ENCODE measurements around the gene ZNF30.
"Not testable (repeated sequence)": the region's sequence is repeated elsewhere in the genome, so short reads cannot be mapped to it uniquely, and the experiment has no call there.

ZNF30 gene

GRCh38 chr19:34963573-34964406, 37.1 kb downstream of the ZNF30 start, which contains the start of gene ZNF792:
TSS of gene ZNF792 (minus strand) at chr19:34964229. CDS start at chr19:34963662, 567 bp downstream.
- DNase-seq (ENCODE audit: low read depth, low spot score) = no peak
- H3K4me3 ChIP-seq (ENCODE audit: low read depth, low read length) = peak within 1 kb of the TSS; percentile 75
- ChIA-PET CTCF (interaction anchor here (1.0 to 5.7 kb wide), 2 partner anchors 8 to 178 kb away, joined by 3 to 35 read pairs; no protein-coding TSS in a partner anchor), POLR2A (no interaction called here)
- no peak for TF ChIP-seq CTCF (IDR thresholded peaks at IDR 0.05; ENCODE audit: insufficient read depth, low read length, missing control alignments)

GRCh38 chr19:34964598-34964997, 37.9 kb downstream of the ZNF30 start:
- POLR2A ChIA-PET = no interaction called here
- CTCF ChIA-PET = interaction anchor here (5.7 kb wide), 1 partner anchor 8 kb away, joined by 35 read pairs; no protein-coding TSS in a partner anchor
- DNase-seq (ENCODE audit: low read depth, low spot score) = no peak
- no peak for TF ChIP-seq CTCF (IDR thresholded peaks at IDR 0.05; ENCODE audit: insufficient read depth, low read length, missing control alignments)
- H3K4me3 ChIP-seq (ENCODE audit: low read depth, low read length) = peak overlapping the region; percentile 75; the same call in 1 of the 2 replicates

- DNase-seq (ENCODE audit: low read depth, low spot score); POLR2A ChIA-PET; CTCF ChIA-PET: not testable (repeated sequence)
These were observed 38.8 kb downstream of the ZNF30 start for GRCh38 chr19:34965505-34965904.

GRCh38 chr19:34967551-34967950, 40.8 kb downstream of the ZNF30 start:
- ChIA-PET CTCF (interaction anchor here (0.9 to 1.4 kb wide), 2 partner anchors 39 to 175 kb away, joined by 3 read pairs; no protein-coding TSS in a partner anchor), POLR2A (no interaction called here)
- no peak overlapping the region for H3K4me3 ChIP-seq (ENCODE audit: low read depth, low read length)
- no peak for DNase-seq (ENCODE audit: low read depth, low spot score)
- no peak for TF ChIP-seq CTCF (IDR thresholded peaks at IDR 0.05; ENCODE audit: insufficient read depth, low read length, missing control alignments)

More at GRCh38 chr19:34965505-34965904, 38.8 kb downstream of the ZNF30 start:
- H3K4me3 ChIP-seq (ENCODE audit: low read depth, low read length) = not testable (repeated sequence)

- ChIA-PET CTCF (interaction anchor here (0.7 to 1.2 kb wide), 2 partner anchors 45 to 74 kb away, joined by 3 to 4 read pairs; no protein-coding TSS in a partner anchor), POLR2A (no interaction called here)
- no peak for TF ChIP-seq CTCF (IDR thresholded peaks at IDR 0.05; ENCODE audit: insufficient read depth, low read length, missing control alignments)
- H3K4me3 ChIP-seq (ENCODE audit: low read depth, low read length) = no peak overlapping the region
- DNase-seq (ENCODE audit: low read depth, low spot score) = no peak
These were observed 43.0 kb downstream of the ZNF30 start for GRCh38 chr19:34969721-34970120.

- DNase-seq (ENCODE audit: low read depth, low spot score); H3K4me3 ChIP-seq (ENCODE audit: low read depth, low read length); POLR2A ChIA-PET: not testable (repeated sequence)
- CTCF ChIA-PET = interaction anchor here (1.6 to 4.0 kb wide), 3 partner anchors 9 to 47 kb away, joined by 3 to 35 read pairs (median 20); partner anchors contain the start of gene ZNF792
These were observed 43.6 kb downstream of the ZNF30 start for GRCh38 chr19:34970185-34970780.

GRCh38 chr19:34972163-34972705, 45.5 kb downstream of the ZNF30 start:
- POLR2A ChIA-PET = no interaction called here
- CTCF ChIA-PET = interaction anchor here (0.6 to 6.6 kb wide), 35 partner anchors 9 to 170 kb away, joined by 3 to 67 read pairs (median 4); partner anchors contain the start of gene ZNF792
- no peak for DNase-seq (ENCODE audit: low read depth, low spot score)
- no peak overlapping the region for H3K4me3 ChIP-seq (ENCODE audit: low read depth, low read length)
- no peak for TF ChIP-seq CTCF (IDR thresholded peaks at IDR 0.05; ENCODE audit: insufficient read depth, low read length, missing control alignments)

Data from AG04449 (cell line).